Duodenal mucosa (tissue), 2 donors: Measurements from ENCODE around the gene GGT1.
A peak's percentile ranks its signal among the peaks of the same experiment; 100 is the strongest.
"Not testable (repeated sequence)": the region's sequence is repeated elsewhere in the genome, so short reads cannot be mapped to it uniquely, and the experiment has no call there.

ENCODE experiments used
- H3K27ac ChIP-seq: one replicate; pipeline ENCODE4 v1.7.0; 2013; ENCODE audit warnings: low read depth, low read length
- H3K27me3 ChIP-seq, 2 donors: one replicate each; pipeline ENCODE4 v1.7.0; 2013; ENCODE audit warnings: low read length in 2 of 2, control low read depth in 1 of 2; ENCODE audit not compliant: insufficient read depth in 2 of 2, control insufficient read depth in 1 of 2
- H3K36me3 ChIP-seq, 2 donors: one replicate each; pipeline ENCODE4 v1.7.0; 2013; ENCODE audit warnings: low read length in 2 of 2, control low read depth in 1 of 2; ENCODE audit not compliant: insufficient read depth in 2 of 2, control insufficient read depth in 1 of 2
- H3K4me1 ChIP-seq, 2 donors: one replicate each; pipeline ENCODE4 v1.7.0; 2013; ENCODE audit warnings: low read length in 2 of 2, control low read depth in 1 of 2; ENCODE audit not compliant: insufficient read depth in 2 of 2, control insufficient read depth in 1 of 2
- H3K4me3 ChIP-seq, 2 donors: one replicate each; pipeline ENCODE4 v1.7.0; 2013; ENCODE audit warnings: low read length in 2 of 2, low read depth in 1 of 2
- H3K9ac ChIP-seq, 2 donors: one replicate each; pipeline ENCODE4 v1.7.0; 2013; ENCODE audit warnings: low read length in 2 of 2, low read depth in 1 of 2
- H3K9me3 ChIP-seq, 2 donors: one replicate each; pipeline ENCODE4 v1.7.0; 2013; ENCODE audit warnings: low read length in 2 of 2, control low read depth in 1 of 2; ENCODE audit not compliant: control insufficient read depth in 1 of 2

GGT1 gene

DNA sequence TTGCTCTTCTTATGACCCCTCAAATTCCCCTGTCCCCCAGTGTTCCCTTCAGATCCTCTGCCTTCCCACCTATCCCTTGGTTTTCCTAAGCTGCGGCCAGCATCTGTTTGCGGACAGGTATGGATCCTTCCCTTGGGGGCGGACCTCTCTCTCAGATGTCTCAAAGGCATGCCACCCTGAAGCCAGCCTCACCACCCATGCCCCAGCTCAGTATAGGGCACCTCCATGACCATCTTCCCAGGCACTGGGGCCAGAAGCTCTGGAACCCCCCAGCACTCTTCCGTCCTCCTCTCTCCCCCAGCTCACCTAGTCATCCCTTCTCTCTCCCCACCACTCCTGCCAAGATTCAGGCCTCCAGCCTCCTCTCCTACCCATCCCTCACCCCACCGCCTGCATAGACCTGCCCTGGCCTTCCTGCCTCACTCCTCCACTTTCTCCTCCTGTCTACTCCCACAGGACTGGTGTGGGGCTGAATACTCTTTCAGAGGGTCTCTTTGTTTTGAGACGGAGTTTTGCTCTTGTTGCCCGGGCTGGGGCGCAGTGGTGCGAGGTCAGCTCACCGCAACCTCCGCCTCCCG is 12.3 kb upstream of the GGT1 start:
- Histone ChIP-seq H3K9me3 (no peaks in the 10 kb centered on the region), H3K4me3 (no peak overlapping the region), H3K27ac (no peak overlapping the region), H3K9ac (no peak overlapping the region), H3K36me3 (peaks cover 0 to 21% of the 10 kb centered on the region in 2 donors), H3K4me1 (peaks cover 10 to 25% of the 10 kb centered on the region in 2 donors), H3K27me3 (no peaks in the 10 kb centered on the region)

DNA sequence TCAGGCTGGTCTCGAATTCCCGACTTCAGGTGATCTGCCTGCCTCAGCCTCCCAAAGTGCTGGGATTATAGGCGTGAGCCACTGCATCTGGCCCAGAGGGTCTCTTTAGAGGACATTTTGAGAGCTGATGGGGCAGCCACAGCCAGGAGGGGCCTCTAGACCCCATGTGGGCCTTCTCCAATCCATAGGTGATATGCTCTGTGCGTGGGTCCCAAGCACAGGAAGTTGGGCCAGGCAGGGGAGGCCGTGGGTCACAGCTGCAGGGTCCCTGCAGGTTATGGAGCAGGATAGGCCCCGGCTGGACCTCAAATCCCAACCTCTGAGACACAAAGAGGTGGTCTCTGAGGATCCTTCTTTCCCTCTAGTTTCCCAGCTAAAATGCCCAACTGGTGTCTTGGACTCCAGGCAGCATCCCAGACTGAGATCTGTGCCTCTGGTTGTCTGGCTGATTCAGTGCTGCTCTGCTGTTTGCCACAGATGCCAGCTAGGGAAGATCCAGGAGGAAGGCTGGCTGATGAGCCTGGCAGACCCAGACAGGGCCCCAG is 11.6 kb upstream of the GGT1 start:
- no peak overlapping the region for H3K27ac ChIP-seq
- peaks cover 0 to 15% of the 10 kb centered on the region in 2 donors for H3K36me3 ChIP-seq
- no peaks in the 10 kb centered on the region for H3K27me3 ChIP-seq
- peaks cover 10 to 25% of the 10 kb centered on the region in 2 donors for H3K4me1 ChIP-seq
- H3K9ac ChIP-seq: no peak overlapping the region
- H3K4me3 ChIP-seq: no peak overlapping the region
- no peaks in the 10 kb centered on the region for H3K9me3 ChIP-seq

- Histone ChIP-seq H3K9me3 (no peaks in the 10 kb centered on the region), H3K36me3 (peaks cover 0 to 10% of the 10 kb centered on the region in 2 donors), H3K27ac (peak overlapping the region; percentile 52), H3K27me3 (no peaks in the 10 kb centered on the region), H3K9ac (peak overlapping the region; percentile 56 to 57), H3K4me1 (peaks cover 10 to 25% of the 10 kb centered on the region in 2 donors), H3K4me3 (peak overlapping the region; percentile 62 to 73)
These were observed 10.7 kb upstream of the GGT1 start for GRCh38 chr22:24592058-24592850.

DNA sequence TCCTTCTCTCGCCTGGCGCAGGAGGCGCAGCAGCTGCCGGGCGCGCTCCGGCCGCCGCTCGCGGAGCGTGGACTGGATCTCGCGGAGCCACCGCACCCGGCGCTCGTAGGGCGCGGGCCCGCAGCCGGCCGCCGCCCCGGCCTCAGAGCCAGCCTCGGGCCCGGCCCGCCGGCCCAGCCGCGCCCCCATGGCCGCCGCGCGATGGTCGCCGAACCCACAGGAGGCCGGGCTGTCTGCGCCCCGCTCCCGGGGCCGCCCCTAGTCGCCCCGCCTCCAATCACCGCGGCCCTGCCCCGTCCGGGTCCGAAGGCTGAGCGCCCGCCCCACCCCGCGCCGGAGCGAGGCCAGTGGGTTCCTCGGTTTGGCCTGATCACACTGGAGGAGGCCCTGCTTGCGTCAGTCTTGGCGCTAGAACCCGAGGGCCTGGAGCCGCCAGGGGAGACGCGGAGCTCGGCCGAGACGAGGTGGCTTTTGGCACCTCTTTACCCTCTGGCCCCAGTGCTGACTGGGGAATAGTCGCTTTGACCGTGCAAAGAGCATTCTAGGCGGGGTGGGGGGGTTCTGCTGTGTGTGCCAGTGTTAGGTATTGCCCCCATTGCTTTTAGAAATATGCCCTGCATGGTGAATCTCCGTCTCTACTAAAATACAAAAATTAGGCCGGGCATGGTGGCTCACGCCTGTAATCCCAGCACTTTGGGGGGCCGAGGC is 10.0 kb upstream of the GGT1 start, which contains the start of gene LRRC75B:
Gene LRRC75B (minus strand): TSS at position 223 of the 708 bp plus-strand sequence. CDS start 34 bp downstream, at position 189.
- peaks cover 10 to 25% of the 10 kb centered on the region in 2 donors for H3K4me1 ChIP-seq
- peak within 1 kb of the TSS; percentile 82 for H3K27ac ChIP-seq
- H3K4me3 ChIP-seq: peak within 1 kb of the TSS; percentile 62 to 73
- no peaks in the 10 kb centered on the region for H3K9me3 ChIP-seq
- peak within 1 kb of the TSS; percentile 56 to 76 for H3K9ac ChIP-seq
- no peaks in the 10 kb centered on the region for H3K27me3 ChIP-seq
- H3K36me3 ChIP-seq: peaks cover 0 to 2% of the 10 kb centered on the region in 2 donors

DNA sequence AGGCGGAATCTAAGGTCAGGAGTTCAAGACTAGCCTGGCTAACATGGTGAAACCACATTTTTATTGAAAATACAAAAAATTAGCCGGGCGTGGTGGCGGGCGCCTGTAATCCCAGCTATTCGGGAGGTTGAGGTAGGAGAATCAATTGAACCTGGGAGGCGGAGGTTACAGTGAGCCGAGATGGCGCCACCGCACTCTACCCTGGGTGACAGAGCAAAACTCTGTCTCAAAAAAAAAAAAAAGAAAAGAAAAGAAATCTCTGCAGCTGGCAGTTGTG is 9.5 kb upstream of the GGT1 start:
- not testable (repeated sequence) for H3K36me3 ChIP-seq, H3K27me3 ChIP-seq, H3K9me3 ChIP-seq, H3K27ac ChIP-seq
- Histone ChIP-seq H3K4me3 (peak overlapping the region in 1 of 2 donors; percentile 58), H3K9ac (peak overlapping the region; percentile 54 to 76), H3K4me1 (peaks cover 10 to 25% of the 10 kb centered on the region in 2 donors)

DNA sequence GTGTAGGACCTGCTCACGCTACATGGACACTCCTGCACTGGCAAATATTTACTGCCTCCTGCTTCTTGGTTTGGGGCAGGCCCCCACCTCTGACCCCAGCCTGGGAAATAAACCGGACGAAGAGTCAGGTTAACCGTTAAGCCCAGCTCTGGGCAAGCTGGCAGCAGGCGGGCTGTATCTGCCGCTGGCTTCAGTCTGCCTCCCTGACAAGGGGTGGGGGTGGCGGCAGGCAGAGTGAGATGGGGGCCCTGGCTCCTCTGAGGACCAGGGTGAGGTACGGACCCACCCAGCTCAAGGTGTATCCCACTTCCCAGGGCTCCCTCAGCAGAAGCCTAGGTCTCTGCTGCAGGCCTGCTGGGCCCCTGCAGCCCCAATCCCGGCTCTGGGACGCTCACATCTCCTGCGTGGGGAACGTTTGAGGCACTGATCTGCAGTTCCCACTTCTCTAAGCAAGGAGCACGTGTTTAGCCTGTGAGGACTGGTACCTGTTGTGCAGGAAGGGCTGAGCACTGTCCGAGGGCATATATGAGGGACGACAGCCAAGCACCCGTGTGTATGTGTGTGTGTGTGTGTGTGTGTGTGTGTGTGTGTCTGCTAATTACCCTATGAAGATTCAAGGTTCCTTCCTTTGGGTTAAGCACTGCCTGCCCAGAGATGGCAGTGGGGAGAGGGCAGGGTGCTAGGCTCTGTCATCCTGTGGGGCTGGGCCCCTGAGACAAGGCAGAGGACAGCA is 9.0 kb upstream of the GGT1 start:
- Histone ChIP-seq H3K4me3 (no peak overlapping the region), H3K27me3 (no peaks in the 10 kb centered on the region), H3K9me3 (no peaks in the 10 kb centered on the region), H3K36me3 (no peaks in the 10 kb centered on the region), H3K27ac (peak overlapping the region; percentile 42), H3K4me1 (peaks cover 10 to 25% of the 10 kb centered on the region in 2 donors), H3K9ac (peak overlapping the region; percentile 10 to 57)

DNA sequence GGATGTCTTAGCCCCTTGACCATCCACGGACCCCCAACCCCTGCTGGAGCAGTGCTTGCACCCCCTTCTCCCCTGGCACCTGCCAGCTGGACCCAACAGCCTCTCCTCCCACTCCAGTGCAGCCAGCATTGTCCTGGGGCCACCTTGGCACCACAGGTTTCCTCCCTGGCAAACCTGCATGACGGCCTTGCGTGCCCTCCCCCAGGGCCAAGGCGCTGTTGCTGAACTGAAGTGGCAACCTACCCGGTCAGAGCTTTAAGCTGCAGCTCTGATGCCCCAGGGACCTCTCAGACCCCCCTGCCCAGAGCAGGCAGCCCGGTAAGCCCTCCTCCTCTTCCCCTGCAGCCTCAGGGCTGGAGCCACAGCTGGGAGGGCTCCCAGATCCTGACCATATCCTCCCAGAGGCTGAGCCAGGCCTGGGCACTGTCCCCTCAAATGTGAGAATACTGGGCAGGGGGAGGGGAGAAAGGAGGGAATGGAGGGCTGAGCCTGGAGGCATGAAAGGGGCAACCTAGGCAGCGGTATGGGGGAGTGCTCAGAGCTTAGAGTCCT is 8.3 kb upstream of the GGT1 start:
- H3K27me3 ChIP-seq: no peaks in the 10 kb centered on the region
- no peaks in the 10 kb centered on the region for H3K9me3 ChIP-seq
- peak overlapping the region in 1 of 2 donors; percentile 47 for H3K9ac ChIP-seq
- H3K27ac ChIP-seq: no peak overlapping the region
- H3K4me1 ChIP-seq: peaks cover 10 to 25% of the 10 kb centered on the region in 2 donors
- H3K36me3 ChIP-seq: no peaks in the 10 kb centered on the region
- H3K4me3 ChIP-seq: no peak overlapping the region

DNA sequence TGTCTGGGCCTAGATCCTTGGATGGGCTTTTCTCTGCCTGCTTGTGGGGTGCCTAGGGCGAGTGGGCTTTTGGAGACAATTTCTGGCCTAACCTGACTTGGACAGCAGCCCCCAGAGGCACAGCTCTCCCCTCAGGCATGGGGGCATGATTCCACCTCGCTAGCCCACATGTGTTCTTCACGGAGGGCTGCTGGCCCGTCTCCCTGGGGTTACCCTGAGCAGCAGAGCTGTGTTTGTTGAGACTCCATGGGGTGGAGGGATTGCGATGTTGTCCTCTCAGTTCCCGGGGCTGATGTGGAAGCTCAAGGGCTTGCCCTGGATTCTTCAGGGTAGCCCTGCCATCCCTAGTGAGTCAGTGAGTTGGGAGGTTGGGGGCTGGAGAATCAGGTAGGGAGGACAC is 7.8 kb upstream of the GGT1 start:
- H3K4me3 ChIP-seq: no peak overlapping the region
- H3K9me3 ChIP-seq: no peaks in the 10 kb centered on the region
- H3K36me3 ChIP-seq: no peaks in the 10 kb centered on the region
- no peak overlapping the region for H3K27ac ChIP-seq
- H3K4me1 ChIP-seq: peaks cover 10 to 25% of the 10 kb centered on the region in 2 donors
- H3K9ac ChIP-seq: no peak overlapping the region
- no peaks in the 10 kb centered on the region for H3K27me3 ChIP-seq

GRCh38 chr22:24595863-24596262 is 7.1 kb upstream of the GGT1 start:
- Histone ChIP-seq H3K4me1 (peaks cover 11 to 30% of the 10 kb centered on the region in 2 donors), H3K9me3 (no peaks in the 10 kb centered on the region), H3K4me3 (no peak overlapping the region), H3K36me3 (no peaks in the 10 kb centered on the region), H3K27ac (no peak overlapping the region), H3K27me3 (no peaks in the 10 kb centered on the region), H3K9ac (no peak overlapping the region)
